GM21576 (cell line): ENCODE measurements around the gene TMEM87B.
A peak's percentile ranks its signal among the peaks of the same experiment; 100 is the strongest.

ENCODE experiments used
- ATAC-seq: cut with Tn5 transposase; IDR thresholded peaks from one replicate; pipeline ENCODE4 v1.9.1; 2021; ENCODE audit warnings: mild to moderate bottlenecking, moderate library complexity; ENCODE audit not compliant: unreplicated experiment

TMEM87B gene

DNA sequence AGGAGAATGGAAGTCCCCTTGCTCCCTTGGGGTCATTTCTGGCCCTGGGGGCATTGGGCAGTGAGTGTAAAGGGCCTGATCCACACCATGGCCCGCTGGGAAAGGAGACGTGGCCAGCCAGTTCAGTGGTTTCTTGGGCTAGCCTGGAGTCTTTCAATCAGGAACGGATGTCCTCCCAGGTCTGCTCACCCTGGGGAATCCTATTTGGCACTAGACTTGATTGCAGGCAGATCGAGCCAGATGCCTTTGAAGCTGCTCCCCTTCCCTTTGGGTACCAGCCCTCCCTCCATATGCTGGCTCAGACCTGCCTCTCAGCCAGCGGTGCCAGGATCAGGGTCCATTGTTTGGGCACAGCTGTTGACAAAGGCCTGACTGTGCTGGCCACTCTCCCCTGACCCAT lies 94.1 kb downstream of the TMEM87B start:
- no peak for ATAC-seq

DNA sequence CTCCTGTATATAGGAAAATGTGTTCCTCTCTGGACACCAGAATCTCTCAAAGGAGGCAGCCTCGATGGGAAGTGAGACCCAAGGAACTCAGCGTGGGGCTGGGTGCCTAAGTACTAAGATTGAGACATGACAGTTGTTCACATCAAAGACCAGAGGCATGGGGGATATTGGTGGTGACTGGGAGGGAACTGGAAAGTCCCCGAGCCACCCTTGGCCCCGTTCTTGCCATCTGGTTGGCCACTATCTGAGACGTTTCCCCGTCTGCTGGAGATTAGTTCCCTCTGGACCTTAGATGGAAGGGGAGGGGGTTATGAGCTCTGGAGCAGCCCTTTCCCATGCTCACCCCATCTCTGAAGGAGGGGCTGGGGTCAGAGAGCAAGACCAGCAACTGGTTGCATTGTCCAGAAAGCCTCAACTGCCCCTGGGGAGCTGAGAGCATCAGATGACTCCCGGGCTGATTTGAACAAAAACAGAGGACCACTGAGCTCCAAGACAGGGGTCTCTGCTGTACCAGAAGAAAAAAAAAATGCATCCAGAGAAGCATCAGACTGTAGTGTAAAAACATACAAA lies 94.9 kb downstream of the TMEM87B start:
- ATAC-seq = no peak

DNA sequence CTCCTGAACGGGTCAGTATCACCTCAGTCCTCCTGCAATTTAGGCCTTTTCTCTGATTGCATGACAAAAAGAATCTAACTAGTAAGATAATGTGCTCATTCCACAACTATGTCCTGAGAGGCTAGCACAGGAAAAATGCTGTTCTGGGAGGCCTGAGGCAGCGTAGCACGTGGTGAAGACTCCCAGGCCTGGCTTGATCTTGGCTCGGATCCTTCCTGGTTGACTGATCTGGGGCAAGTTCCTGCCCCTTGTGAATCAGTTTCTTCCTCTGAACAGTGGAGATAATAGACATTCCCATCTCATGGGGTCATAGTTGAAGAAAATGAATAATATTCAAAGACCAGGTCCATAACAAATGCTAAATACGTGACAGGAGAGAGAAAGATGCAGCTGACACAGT lies 95.4 kb downstream of the TMEM87B start:
- no peak for ATAC-seq

DNA sequence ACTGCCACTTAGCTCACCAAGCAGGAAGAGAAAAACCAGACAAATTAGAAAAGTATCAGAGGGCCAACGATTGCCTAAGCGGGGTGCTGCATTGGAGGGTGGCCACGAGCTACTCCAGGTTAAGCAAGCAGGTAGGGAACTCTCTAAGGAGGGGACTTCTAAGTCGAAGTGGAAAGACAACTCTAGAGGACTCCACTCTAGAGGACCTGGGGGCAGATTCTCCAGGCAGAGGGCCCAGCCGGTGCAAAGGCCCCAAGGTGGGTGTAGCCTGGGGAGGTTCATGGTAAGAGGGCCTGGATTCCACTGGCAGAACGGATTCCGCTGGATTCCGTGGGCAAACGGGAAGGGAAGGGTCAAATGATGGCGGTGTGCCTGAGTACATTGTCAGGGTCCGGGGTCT lies 95.8 kb downstream of the TMEM87B start:
- no peak for ATAC-seq

DNA sequence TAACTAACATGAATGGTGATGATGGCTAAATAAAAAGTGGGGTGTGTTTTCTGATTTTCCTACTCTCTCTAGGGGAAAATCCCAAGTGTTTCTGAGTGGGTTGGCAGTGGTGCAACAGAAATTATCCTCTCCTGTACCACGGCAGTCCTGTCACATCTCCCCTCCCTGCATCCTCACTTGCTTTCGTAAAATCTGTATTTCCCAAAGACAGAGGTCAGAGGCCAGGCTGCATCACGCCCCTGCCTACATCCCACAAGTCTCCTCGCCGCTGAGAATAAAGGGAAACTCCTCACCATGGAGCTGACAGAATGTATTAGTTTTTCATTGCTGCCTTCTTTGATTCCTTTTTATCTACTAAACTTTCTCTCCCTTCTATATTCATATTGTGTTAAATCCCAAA lies 96.2 kb downstream of the TMEM87B start:
- no peak for ATAC-seq

DNA sequence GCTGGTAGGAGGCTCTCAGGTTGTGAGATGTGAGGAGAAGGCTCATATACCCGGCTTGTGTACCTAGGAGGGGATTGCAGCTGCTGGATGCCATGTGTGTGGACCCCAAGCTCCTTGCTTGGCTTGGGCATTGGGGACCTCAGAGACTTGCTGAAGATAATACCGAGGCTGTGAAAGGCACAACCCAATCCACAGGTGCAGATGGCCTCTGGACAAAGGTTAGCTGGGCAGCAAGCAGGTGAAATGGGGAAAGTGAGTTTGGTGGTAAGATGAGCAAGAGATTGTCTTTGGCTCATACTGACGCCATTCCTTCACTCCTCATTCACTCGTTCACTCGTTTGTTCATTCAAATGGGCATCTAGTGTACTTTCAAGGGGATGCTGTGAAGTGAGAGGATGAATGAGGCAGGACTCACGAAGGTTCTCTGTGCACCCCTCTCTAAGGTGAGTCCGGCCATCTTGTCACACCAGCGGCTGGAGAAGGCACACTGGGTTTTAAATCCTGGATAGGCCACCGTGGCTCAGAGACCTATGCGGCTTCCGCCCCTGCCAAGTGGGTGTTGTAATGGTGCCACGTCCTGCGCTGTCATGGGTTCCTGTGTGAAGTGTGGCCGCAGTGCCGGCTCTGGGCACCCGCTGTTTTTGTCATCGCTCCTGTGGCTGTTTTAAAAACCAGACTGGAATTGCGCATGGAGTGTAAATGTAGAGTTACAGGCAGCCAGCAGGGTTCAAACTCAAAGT lies 96.8 kb downstream of the TMEM87B start:
- ATAC-seq = no peak

DNA sequence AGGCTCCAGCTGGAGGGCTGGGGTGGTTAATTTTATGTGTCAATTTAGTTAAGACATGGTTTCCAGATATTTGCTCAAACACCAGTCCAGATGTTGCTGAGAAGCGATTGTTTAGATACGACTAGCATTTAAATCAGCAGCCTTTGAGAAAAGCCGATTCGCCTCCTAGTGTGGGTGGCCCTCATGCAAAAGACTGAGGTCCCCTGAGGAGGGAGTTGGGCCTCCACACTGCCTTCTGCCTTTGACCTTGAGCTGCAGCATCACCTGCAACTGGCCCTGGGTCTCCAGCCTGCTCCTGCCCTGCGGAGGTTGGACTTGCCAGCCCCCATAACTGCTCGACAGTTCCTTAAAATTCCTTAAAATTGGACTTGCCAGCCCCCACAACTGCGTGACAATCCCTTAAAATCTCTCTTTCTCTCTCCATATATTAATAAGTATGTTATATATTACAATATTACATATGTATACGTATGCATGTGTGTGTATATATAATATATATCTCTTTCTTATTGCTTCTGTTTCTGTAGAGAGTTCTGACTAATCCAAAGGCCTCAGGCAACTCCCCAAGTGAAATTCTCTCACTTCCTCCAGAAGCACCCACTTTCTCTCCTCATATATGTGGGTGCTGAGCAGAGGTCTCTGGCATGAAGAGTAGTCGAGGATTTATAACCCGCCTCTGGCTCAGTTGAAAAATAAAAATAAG lies 97.6 kb downstream of the TMEM87B start:
- ATAC-seq = no peak

DNA sequence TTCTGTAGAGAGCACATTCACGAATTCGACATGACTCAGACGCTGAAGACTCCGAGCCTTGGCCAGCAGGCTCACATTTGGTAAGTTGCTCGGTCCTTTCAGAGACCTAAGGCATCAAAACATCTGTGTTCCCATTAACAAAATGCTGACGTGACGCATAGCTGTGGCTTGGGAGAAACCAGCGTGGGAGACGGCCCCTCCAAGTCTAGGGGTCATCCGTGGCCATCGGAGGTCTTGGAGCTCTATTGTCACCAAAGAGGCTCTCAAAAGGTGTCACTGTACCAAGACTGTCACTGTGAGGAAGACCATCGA lies 98.1 kb downstream of the TMEM87B start:
- no peak for ATAC-seq

DNA sequence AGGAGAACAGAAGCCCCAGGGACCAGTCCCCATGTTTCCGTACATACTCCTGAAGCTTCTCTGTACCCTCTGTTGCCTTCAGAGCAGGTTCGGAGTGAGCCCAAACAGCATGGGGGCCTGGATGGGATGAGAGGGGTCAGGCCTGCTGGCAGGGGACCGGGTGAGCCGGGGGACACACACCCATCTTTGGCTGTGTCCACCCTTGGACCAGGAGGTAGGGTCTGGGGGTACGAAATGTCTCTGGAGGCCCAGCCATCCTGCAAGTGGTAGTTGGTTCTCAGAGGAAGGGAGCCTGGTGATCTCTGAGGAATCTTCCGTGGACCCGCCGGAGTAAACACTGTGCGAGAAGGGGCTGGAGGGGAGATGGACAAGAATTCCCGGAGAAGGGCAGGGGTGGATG lies 98.4 kb downstream of the TMEM87B start:
- ATAC-seq = no peak

DNA sequence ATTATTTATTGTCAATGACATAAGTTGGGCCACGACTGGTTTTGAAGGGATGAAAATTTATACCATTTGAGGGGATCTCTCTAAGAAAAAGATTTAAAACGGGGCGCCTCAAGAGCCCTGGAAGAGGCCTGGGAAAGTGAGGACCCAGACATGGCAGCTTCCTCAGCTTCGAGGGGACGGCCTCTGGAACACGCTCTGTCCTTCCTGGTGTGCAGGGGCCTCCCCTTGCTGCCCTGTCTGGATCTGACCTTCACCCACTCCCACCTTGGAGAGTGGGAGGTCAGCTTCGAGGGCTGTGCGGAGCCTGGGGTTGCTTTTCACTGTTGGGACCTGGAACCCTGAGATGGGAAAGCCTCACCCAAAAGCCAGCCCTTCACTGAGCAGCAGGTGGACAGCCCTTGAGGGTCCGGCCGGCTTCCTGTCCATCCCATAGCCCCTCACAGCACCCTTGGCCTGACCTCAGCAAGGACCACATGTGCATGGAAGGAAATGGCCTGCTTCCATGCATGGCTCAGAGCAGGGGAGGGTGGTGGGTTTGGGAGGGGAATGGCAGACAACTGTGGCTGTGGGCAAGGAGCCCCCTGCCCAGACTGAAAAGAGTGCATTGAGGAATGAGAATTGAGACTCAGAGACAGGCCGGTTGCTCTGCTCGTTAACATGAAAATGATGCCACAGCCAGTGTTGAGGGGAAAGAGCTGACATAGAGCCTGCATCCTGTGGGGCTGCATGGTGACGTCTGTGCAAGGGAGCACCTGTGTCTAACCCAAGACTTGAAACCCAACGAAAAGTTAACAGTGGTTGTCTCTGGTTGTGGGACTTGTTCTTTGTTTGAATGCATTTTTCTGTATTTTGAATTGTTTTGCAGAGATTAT lies 99.4 kb downstream of the TMEM87B start:
- ATAC-seq = no peak

DNA sequence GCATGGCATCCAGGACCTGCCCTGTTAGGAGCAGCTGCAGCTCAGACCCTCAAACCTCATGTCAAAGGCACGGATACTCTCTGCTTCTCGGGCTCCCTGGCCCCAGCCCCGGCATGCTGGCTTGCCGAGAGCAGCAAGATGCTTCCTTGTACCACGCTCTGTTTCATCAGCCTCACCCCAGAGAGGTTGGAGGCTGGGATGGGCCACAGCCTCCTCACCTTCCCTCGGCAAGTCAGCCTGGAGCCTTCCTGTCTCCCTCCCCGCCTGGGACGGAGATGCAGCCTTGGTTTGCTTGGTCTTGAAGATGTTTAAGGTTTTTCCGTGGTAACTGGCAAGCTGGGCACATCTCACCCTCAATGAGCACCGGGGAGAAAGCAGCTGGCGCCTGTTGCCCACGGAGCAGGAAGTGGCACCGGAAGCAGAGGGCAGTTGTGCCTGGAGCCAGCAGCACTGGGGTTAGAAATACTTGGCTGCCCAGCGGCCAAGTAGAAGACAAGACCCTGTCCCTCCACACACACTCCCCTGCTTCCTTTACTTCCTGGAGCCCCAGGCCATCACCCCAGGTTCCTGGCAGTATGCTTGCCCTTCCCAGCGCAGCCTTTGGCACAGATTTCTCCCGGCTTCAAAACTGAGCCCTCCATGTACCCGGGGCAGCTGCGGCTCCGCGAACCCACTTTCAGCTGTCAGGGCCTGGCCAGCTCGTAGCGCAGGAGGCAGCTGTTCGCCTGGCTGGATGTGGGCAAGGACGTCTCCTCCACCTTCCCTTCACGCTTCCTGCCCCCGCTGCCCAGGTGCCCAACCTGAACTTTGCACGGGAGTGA lies 100.5 kb downstream of the TMEM87B start:
- ATAC-seq = no peak

DNA sequence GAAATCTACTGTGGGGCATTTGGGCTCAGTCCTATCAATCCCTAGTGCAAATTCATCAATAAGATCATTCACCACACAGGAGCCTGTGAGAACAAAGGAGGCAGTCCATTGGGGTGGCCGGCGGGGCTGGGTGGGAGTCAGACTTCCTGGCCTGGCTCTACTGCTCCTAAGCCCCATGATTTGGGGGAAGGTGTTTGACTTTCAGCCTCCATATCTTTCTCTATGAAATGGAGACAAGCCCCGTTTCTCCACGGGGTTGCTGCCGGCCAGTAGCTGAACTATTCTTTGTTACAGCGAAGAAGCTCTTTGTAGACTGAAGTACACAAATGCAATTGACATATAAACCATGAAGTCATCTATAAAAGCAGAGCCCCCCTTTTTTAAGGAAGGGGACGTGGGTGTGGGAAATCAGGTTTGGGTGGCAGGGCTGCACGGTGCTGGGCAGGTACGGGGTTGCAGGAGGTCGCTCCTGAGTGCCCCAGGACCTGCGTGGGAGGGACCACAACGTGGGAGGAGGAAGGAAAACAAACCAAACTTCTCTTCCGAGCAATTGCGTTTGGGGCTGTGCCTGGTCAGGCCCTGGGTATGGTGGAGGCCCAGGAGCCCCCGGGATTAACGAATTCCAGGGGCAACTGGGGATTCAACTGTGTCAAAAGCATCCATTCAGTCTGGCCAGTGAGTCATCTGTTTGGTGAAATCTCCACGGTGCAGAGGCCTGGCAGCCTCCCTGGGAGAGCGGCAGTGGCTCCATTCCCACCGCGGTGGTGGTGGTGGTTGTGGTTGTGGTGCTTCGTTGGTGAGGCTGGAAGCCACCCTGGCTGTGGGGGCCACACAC lies 101.3 kb downstream of the TMEM87B start:
- ATAC-seq = no peak

DNA sequence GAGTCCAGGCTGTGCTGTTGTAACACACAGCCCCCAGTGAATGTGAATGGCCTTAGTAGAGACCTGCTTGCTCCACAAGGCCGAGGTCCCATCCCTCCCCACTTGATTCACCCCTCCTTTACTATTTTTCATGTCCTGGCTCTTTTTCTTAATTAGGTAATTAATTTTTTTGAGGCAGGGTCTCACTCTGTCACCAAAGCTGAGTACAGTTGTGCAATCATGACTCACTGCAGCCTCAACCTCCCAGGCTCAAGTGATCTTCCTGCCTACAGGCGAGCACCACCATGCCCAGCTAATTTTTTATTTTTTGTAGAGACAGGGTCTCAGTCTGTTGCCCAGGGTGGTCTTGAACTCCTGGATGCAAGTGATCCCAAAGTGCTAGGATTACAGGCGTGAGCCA lies 102.4 kb downstream of the TMEM87B start:
- no peak for ATAC-seq

DNA sequence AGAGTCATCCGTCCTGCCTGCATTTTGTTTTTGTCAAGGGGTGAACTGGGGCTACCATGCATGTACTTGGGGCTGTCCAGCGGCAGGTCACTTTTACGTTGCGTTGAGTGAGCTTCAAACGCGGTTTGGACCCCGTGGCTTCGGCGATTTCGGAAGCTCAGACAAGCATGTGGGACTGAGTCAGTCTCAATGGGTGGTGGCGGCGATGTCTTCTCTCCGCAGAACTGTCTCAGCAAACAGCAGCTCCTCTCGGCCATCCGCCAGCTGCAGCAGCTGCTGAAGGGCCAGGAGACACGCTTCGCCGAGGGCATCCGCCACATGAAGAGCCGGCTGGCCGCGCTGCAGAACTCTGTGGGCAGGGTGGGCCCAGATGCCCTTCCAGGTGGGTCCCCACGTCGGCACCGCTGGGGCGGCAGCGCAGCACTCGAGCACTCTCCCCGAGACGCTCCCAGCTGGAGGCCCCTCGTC lies 104.4 kb downstream of the TMEM87B start:
- peak; percentile 57 for ATAC-seq

DNA sequence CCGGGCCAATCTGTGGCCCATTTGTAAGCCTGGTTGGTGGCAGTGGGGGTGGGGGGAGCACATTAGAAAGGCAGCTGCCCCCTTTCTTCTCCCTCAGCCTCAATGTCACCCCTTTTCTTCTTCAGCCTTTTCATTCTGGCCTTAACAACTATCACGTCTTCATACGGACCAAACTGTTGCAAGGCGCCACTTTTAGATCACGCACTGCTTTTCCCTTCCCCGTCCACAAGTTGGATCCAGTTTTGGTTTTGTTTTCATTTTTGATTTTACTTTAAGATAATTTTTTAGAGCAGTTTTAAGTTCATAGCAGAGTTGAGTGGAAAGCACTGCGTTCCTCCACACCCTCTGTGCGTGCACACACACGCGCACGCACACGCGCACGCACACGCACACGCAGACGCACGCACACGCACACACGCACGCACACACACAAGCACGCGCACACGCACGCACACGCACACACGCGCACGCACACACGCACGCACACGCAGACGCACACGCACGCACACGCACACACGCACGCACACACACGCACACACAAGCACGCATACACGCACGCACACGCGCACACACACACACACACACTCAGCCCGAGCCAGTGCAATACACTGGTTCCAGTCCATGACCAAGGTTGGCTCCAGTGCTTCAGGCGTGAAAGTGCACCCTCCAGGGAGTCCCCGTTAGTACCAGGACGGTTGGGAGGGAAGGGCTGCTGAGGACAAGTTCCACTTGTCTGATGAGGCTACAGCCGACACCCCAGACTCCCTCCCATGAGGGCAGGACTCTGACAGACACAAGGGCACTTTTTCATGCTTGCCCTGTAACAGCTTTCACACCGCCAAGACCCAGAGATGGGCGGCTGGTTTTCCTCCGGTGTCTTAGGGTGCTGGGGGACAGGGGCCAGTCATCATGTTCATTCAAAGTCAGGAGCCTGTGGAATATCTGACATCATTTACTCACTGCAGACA lies 105.5 kb downstream of the TMEM87B start:
- ATAC-seq = no peak

DNA sequence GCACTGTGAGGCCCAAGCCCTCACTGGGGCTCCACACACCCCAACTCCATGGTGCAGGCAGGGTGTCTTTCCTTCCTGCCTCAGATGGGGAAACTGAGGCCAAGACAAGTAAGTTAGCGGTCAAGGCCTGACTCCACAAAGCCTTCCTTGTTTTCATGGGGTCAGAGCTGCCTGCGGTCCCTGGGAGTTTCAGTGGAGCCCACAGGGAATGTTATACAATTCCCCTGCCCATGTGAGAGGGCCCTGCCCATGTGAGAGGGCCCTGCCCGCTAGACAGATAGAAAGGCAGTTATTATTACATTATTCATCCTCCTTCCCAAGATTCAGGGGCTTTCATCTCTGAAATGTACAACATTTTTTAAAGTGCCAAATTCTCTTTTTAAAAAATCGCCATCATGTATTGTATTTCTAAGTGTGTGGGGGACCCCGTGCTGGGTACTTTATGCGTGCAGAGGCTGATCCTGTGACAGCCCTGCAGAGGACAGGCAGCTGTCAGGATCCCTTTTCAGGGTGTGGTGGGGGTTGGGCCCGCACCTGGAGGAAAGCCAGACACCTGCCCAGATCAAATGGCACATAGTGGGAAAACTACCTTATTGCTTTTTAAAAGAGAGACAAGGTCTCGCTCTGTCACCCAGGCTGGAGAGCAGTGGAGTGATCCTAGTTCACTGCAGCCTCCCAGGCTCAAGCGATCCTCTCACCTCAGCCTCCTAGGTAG lies 106.5 kb downstream of the TMEM87B start:
- ATAC-seq = no peak

DNA sequence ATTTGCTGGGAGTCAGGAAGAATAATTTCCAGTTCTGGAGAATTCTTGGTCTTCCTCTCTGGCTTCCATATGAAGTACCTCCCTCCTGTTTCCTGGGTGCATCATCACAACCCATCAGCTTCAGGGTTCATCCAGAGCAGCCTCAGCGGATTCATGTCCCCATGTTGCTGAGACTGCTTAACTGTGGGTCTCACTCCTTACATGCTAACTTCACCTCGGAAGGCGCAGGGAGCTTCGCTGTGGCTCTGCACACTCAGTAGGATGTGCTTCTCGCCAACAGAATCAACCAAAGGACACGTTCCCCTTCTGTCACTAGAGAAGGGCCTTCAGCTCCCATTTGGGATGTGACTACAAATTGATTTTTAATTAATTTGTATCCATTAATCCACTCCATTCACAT lies 107.3 kb downstream of the TMEM87B start:
- no peak for ATAC-seq

DNA sequence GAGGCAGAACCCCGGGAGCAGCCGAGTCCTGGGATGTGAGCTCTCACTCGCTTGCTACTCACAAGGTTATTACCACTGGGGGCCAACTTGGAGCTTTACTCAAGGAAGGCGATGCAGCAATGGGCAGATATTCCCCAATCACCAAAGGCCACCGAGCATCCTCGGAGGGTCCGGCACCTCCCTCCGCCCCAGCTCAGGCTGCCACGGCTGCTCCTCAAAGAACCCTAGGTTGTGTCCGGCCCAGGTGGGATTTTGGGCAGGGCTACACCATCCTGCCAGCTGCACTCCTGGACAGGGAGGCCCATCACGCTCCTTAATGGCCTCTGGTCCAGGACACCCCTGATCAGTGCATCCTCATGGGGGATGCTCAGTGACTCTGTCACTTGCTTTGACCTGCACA lies 107.9 kb downstream of the TMEM87B start:
- no peak for ATAC-seq
